ENCODE results near the gene RPS16.

Gene RPS16

GRCh38 chr19:39422020-39422419 lies 13.7 kb downstream of the RPS16 start:
- no peak for DNase-seq (ENCODE audit: low read depth)

GRCh38 chr19:39420769-39421168 lies 15.0 kb downstream of the RPS16 start:
- no peak for DNase-seq (ENCODE audit: low read depth)

- no peak for DNase-seq (ENCODE audit: low read depth)
Measured at GRCh38 chr19:39419003-39419402, 16.7 kb downstream of the RPS16 start.

- DNase-seq (ENCODE audit: low read depth) = no peak
Measured at GRCh38 chr19:39417463-39418181, 18.1 kb downstream of the RPS16 start.

DNA sequence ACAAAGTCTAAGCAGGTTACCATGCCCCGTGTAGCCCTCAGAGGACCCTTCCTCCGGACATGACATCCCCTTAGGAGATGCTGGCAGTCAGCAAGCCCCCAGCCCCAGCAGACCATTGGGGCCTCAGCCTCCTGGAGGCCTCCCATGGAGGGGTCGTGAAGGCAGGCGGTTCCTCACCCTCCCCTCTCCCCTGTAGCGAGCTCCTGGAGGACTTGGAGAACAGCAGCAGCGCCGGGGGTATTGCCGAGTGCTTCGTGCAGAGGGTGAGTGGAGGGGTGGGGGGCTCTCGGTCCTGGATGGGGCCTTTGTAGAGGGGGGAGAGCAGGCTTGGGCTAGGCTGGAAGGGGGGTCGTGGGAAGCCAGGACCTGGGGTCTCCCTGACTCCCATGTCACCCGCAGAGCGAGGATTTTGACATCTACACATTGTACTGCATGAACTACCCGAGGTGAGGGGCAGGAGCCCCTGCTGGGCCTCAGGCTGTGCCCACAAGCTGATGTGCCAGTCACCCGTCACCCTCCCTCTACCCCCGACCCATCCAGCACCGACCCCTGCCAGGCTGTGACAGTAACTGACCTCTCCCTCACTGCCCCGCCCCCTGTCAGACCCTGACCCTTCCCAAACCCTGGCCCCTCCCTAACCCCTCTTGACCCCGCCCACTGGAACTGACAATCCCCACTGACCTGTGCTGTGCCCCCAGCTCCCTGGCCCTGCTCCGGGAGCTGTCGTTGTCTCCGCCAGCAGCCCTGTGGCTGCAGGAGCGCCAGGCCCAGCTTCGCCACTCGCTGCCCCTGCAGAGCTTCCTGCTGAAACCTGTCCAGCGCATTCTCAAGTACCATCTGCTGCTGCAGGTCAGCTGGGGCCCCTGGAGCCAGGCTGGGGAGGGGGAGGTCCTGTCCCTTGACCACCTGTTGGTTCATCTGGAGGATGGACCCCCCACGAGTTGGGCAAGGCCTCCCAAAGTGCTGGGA lies 19.3 kb downstream of the RPS16 start:
- DNase-seq (ENCODE audit: low read depth) = no peak

- no peak for DNase-seq (ENCODE audit: low read depth)
Measured at GRCh38 chr19:39415111-39416046, 20.4 kb downstream of the RPS16 start.

- no peak for DNase-seq (ENCODE audit: low read depth)
Measured at GRCh38 chr19:39413911-39414608, 21.7 kb downstream of the RPS16 start.

DNA sequence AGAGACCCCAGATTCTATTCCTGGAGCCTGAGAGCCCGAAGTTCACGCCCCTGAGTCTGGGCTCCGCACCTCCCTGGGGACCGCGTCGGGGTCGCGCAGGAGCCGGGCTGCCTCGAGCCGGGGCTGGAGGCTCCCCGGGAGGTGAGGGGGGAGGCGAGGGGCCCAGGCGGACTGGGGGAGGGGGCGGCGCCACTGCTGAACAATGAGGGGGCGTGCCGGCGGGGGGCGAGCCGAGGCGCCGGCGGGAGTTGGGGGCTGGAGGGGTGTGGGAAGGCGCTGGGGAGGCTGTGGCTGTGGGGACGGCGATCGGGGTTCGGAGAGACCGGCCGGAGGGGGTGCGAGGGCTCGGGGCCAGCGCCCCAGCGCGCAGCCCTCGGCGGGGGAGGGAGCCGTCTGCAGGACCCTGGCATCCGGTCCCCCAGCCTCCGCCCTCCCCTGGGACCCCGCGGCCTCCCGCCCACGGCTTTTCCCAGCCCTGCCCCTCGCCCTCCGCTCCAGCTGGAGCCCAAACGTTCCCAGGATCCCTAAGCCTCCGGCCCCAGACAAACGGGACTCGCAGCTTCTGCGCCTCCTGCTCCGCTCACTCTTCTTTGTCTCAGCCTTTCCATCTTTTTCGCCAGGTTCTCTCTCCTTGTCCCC lies 22.4 kb downstream of the RPS16 start:
- DNase-seq (ENCODE audit: low read depth) = no peak

DNA sequence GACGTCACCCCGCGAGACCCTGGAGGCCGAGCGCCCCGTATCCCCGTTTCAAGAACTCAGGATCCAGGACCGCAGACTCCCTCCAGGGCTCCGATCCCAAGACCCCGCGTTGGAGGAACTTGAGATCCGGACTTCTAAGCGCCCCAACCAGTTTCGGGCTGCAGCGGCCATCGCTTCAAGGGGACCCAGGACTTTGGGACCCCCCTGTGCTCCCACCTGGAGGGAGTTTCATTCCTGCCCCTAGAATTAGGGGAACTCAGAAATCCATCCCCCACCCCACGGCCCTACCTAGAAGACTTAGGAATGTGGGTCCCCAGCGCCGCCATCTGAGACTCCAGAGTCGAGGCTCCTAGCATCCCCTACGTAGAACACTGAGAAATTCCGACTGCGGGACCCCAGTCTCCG lies 22.9 kb downstream of the RPS16 start:
- no peak for DNase-seq (ENCODE audit: low read depth)

- peak; percentile 97 for DNase-seq (ENCODE audit: low read depth)
Measured at GRCh38 chr19:39412100-39412866, 23.5 kb downstream of the RPS16 start, which contains the start of gene PLEKHG2. TSS of gene PLEKHG2 (plus strand) at chr19:39412669. CDS start at chr19:39414087, 1,418 bp downstream.

DNA sequence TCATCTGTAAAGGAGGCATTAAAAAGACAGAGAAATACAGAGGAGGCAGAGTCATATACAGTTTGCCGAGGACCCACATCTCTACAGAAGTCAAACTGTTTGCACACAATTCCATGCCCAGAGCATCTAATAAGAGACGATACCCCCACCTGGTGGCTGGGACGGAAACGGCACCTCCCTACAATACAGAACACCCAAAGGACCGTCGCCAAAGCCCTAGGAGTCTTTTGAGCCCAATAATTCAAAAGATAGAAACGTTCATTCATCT lies 24.0 kb downstream of the RPS16 start:
- peak; percentile 85 for DNase-seq (ENCODE audit: low read depth)

DNA sequence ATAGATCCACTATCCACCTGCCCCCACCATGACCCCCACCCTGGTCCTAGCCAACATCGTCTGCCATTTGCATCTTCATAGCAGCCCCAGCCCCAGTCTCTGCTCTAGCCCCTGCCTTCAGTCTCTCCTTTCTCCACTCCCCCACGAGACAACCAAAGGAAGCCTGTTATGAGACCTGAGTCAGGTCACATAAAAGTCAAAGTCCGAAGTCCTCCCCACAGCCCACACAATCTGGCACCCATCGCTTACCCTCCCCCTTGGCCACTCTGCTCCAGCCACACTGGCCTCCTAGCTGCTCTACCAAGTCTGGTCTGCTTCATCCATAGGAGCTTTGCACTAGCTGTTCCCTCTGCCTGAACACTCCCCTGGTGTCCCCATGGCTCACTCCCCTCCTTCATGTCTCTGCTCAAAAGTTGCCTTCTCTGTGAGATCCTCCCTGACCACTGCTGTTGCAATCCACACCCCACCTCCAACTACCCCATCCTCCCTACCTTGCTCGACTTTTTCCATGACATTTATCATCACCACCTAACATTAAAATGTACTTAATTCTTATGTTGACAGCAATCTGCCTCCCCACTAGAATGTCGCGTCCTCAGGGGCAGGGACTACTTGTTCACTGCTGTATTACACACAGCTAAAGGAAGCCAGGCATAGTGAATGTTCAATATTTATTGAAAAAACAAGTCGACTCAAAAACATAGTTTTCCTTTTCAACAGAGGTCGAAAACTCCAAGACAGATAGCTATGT lies 24.5 kb downstream of the RPS16 start:
- DNase-seq (ENCODE audit: low read depth) = no peak

DNA sequence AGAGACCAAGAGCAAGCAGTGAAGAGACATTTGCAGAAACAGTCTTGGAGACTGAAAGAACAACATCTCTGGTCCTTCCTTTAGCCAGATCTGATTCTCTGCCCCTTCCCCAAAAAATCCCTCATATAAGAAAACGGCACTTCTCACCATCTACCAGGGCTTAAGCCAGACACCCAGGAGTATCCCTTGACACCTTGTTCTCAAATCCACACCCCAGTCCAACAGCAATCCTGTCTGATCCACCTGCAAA lies 25.0 kb downstream of the RPS16 start:
- no peak for DNase-seq (ENCODE audit: low read depth)

- peak; percentile 51 for DNase-seq (ENCODE audit: low read depth)
Measured at GRCh38 chr19:39410017-39410830, 25.5 kb downstream of the RPS16 start.

DNA sequence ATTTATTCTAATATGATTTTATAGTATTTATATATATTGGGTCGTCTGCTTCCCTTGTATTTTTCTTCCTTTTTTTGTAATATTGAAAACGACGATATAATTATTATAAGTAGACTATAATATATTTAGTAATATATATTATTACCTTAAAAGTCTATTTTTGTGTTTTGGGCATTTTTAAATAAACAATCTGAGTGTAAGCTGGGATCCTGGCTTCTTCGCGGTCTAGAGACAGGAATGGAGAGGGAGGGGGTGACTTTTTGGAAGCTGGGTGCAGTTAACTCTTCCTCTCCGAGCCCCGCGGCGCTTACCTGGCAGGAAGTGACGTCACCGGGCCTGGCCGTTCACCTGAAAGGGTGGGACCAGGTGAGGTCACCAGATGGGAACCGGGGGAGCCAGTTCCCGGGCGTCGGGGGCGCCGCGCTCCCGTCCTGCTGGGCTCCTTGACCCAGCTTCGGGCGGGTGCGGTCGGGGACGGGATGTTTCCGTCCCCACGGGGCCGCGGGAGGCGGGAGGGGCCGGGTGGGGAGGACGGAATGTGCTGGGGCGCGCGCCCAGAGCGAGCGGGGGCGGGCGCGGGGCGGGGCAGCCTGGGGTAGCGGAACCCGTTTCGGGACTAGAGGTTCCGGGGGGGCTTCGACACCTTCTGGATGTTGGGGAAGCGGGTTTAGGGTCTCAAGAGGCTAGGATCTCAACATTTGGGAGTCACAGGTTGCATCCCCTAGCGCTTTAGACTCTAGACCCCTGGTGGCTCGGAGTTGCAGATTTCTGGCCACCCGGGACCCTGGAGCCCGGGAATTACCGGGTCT lies 26.3 kb downstream of the RPS16 start:
- DNase-seq (ENCODE audit: low read depth) = peak; percentile 64

DNA sequence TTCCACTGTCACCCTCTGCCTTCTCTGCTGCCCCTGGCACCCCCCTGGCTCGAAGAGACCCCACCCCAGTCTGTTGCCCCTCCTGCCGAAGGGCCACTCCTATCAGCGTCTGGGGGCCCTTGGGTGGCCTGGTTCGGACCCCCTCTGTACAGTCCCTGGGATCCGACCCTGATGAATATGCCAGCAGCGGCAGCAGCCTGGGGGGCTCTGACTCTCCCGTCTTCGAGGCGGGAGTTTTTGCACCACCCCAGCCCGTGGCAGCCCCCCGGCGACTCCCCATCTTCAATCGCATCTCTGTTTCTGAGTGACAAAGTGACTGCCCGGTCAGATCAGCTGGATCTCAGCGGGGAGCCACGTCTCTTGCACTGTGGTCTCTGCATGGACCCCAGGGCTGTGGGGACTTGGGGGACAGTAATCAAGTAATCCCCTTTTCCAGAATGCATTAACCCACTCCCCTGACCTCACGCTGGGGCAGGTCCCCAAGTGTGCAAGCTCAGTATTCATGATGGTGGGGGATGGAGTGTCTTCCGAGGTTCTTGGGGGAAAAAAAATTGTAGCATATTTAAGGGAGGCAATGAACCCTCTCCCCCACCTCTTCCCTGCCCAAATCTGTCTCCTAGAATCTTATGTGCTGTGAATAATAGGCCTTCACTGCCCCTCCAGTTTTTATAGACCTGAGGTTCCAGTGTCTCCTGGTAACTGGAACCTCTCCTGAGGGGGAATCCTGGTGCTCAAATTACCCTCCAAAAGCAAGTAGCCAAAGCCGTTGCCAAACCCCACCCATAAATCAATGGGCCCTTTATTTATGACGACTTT lies 27.1 kb downstream of the RPS16 start:
- no peak for DNase-seq (ENCODE audit: low read depth)

All from activated gamma-delta T cell treated with anti-CD3 and anti-CD28 coated beads, Interleukin-2, amount 50 U/mL, for 16 hours (primary cell).